ENCODE measurements around the gene EPN2.

EPN2 gene

GRCh38 chr17:19383681-19384470 lies 146.7 kb downstream of the EPN2 start:
- no peak overlapping the region for H3K4me3 ChIP-seq (ENCODE audit: low read length)
- no peak for DNase-seq (ENCODE audit: low read depth)
- TF ChIP-seq CTCF (IDR thresholded peaks at IDR 0.05; ENCODE audit: insufficient read depth, low read depth, low read length, missing control alignments), result no peak

DNA sequence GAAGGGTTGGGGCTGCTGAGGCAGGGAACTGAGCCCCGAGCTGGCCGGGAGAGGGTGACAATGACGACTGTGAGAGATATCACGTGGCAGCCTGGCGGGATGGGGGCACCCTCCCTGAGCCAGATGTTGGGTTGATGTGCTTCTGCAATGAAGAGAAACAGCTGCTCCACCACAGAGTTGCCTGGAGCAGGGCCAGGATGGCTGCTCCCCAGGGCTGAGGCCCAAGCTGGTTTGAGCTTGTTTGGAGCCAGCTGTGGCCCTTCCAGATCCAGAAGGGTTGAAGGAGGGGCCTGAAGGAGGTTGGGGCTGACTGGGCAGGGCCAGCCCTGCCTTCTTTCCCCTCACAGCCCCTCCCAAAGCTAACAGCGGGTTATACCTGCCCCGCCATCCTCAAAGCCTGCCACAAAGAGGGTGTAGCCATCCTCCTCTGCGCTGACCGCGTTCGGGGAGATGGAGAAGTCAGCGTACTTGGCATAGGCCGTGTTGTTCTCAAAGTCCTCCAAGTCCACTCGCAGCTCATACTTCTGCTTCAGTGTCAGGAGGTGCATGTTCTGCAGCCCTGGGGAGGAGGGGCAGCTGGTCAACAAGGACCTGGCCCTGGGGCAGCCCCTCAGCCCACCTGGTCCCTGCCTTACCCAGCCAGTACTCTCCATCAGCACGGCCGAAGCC lies 147.7 kb downstream of the EPN2 start:
- TF ChIP-seq CTCF (IDR thresholded peaks at IDR 0.05; ENCODE audit: insufficient read depth, low read depth, low read length, missing control alignments), result no peak
- DNase-seq (ENCODE audit: low read depth), result peak; percentile 84
- no peak overlapping the region for H3K4me3 ChIP-seq (ENCODE audit: low read length)

GRCh38 chr17:19385521-19385983 lies 148.4 kb downstream of the EPN2 start:
- no peak for TF ChIP-seq CTCF (IDR thresholded peaks at IDR 0.05; ENCODE audit: insufficient read depth, low read depth, low read length, missing control alignments)
- DNase-seq (ENCODE audit: low read depth), result no peak
- no peak overlapping the region for H3K4me3 ChIP-seq (ENCODE audit: low read length)
